Bronchial epithelial cell (primary cell): ENCODE measurements around the gene ACOT12. TPM values are rescaled to one million over a fixed set of nuclear protein-coding genes. Genes with fewer than 3 reads are reported as not detected.
"Not testable (repeated sequence)": the region's sequence is repeated elsewhere in the genome, so short reads cannot be mapped to it uniquely, and the experiment has no call there.

ENCODE experiments used
- DNase-seq: peaks from one replicate; pipeline ENCODE4 v3.0.0-alpha.2; 2010; ENCODE audit warnings: low read depth
- FAIRE-seq: peaks from 2 replicates; lab custom pipeline; 2011; peaks lifted over from hg19 to GRCh38; lab: Jason Lieb, UNC
- H3K27me3 ChIP-seq: 2 replicates; pipeline ENCODE4 v1.5.1; 2011; ENCODE audit warnings: low read length; ENCODE audit not compliant: control insufficient read depth, insufficient read depth
- H3K36me3 ChIP-seq: 2 replicates; pipeline ENCODE4 v1.5.1; 2011; ENCODE audit warnings: low read length; ENCODE audit not compliant: control insufficient read depth, insufficient read depth
- H3K4me3 ChIP-seq: 2 replicates; pipeline ENCODE4 v1.5.1; 2011; ENCODE audit warnings: mild to moderate bottlenecking, low read depth, low read length, control low read depth
- total RNA-seq: library from RNA; depleted of rRNA; stranded (reverse); fragments of >200 nt; gene quantifications from 2 replicates; pipeline ENCODE4 v1.2.1, GENCODE V29; 2014
- TF ChIP-seq, protein P1 (sequence below): IDR thresholded peaks from 2 replicates; pipeline ENCODE4 v1.5.1; 2011; ENCODE audit warnings: mild to moderate bottlenecking, moderate library complexity, low read length, control low read depth, inconsistent platforms; ENCODE audit not compliant: insufficient read depth, severe bottlenecking

Gene ACOT12
- total RNA-seq, 1 donor from 2014 or later = not detected

GRCh38 chr5:81350507-81350906, 43.4 kb downstream of the ACOT12 start:
- Histone ChIP-seq H3K4me3 (no peak overlapping the region), H3K36me3 (no peaks in the 10 kb centered on the region), H3K27me3 (no peaks in the 10 kb centered on the region)
- DNase-seq (no peak), FAIRE-seq (no peak)
- TF ChIP-seq, protein P1, sequence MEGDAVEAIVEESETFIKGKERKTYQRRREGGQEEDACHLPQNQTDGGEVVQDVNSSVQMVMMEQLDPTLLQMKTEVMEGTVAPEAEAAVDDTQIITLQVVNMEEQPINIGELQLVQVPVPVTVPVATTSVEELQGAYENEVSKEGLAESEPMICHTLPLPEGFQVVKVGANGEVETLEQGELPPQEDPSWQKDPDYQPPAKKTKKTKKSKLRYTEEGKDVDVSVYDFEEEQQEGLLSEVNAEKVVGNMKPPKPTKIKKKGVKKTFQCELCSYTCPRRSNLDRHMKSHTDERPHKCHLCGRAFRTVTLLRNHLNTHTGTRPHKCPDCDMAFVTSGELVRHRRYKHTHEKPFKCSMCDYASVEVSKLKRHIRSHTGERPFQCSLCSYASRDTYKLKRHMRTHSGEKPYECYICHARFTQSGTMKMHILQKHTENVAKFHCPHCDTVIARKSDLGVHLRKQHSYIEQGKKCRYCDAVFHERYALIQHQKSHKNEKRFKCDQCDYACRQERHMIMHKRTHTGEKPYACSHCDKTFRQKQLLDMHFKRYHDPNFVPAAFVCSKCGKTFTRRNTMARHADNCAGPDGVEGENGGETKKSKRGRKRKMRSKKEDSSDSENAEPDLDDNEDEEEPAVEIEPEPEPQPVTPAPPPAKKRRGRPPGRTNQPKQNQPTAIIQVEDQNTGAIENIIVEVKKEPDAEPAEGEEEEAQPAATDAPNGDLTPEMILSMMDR = no peak

DNA sequence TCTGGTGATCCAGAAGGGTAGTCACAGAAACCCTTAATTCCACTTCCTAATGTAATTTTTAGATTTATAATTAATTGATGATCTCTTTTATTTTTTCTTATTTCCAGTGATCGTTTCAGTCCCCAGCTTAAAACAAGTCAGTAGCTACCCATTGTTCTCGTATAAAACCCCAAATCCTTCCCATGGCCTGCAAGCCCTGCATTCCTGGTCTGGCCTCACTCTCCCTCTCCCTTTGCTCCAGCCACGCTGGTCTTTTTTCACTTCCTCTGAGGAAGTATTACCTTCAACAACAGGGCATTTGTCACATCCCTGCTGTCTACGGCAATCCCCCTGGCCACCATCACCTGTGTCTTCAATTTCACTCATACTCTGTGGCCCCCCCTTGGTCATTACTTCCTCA, 44.8 kb downstream of the ACOT12 start:
- DNase-seq = no peak
- no peak for FAIRE-seq
- Histone ChIP-seq H3K36me3 (no peaks in the 10 kb centered on the region), H3K27me3 (no peaks in the 10 kb centered on the region), H3K4me3 (no peak overlapping the region)
- TF ChIP-seq, protein P1 = no peak

GRCh38 chr5:81345411-81346003, 48.4 kb downstream of the ACOT12 start:
- no peaks in the 10 kb centered on the region for H3K36me3 ChIP-seq
- H3K27me3 ChIP-seq = no peaks in the 10 kb centered on the region
- no peak for FAIRE-seq
- no peak overlapping the region for H3K4me3 ChIP-seq
- TF ChIP-seq, protein P1 = no peak
- DNase-seq = no peak

DNA sequence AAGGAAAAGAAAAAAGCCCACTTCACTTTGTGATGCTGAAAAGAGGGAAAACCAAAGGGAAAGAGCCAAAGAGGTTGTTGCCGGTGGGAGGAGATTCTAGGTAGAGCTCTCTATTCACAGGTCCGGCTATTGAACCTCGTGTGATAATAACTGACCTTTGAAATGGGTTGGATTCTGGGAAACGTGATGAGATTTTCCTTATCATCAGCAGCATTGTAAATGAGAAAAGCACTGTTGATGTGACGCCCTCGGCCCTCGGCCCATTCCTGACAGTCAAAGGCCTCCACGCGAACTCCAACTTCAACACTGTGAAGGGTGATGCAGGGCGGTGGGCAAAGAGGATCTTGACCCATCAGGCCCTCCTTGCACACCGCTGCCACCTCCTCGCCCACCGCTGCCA, 49.2 kb downstream of the ACOT12 start:
- H3K36me3 ChIP-seq = no peaks in the 10 kb centered on the region
- H3K27me3 ChIP-seq = no peaks in the 10 kb centered on the region
- H3K4me3 ChIP-seq = no peak overlapping the region
- TF ChIP-seq, protein P1 = no peak
- FAIRE-seq (no peak), DNase-seq (no peak)

- H3K27me3 ChIP-seq, DNase-seq, H3K4me3 ChIP-seq, FAIRE-seq, H3K36me3 ChIP-seq: not testable (repeated sequence)
These were observed 55.7 kb downstream of the ACOT12 start for GRCh38 chr5:81338213-81338612.

GRCh38 chr5:81337803-81338202, 56.1 kb downstream of the ACOT12 start:
- Histone ChIP-seq H3K36me3 (no peaks in the 10 kb centered on the region), H3K27me3 (no peaks in the 10 kb centered on the region), H3K4me3 (no peak overlapping the region)
- TF ChIP-seq, protein P1 = no peak
- DNase-seq (no peak), FAIRE-seq (no peak)
